A549 (cell line): Measurements from ENCODE around the gene TM2D3. TPM values are rescaled to one million over a fixed set of nuclear protein-coding genes. Genes with fewer than 3 reads are reported as not detected.

Experiments used
- ATAC-seq, 2 experiments: fragments of 200-7000 bp in 1 of 2; fragments of >200 bp in 1 of 2; cut with Nextera tagmentation in 1 of 2; cut with Tn5 transposase in 1 of 2; 3 replicates each; pipeline versions ENCODE4 v1.8.0 to v1.9.1; 2018 to 2020; ENCODE audit warnings: mild to moderate bottlenecking in 1 of 2, moderate library complexity in 1 of 2
- CTCF ChIA-PET: fragments of 300-600 bp; sonication (Branson Sonifier 250); formaldehyde crosslinking; extraction: SDS; loops from one replicate; lab custom pipeline; 2021; ENCODE audit warnings: antibody characterized with exemption, inconsistent platforms; lab: Yijun Ruan, JAX
- POLR2A ChIA-PET: fragments of 350-600 bp; formaldehyde crosslinking; extraction: SDS; loops from one replicate; lab custom pipeline; 2021; ENCODE audit warnings: antibody characterized with exemption, inconsistent platforms; lab: Yijun Ruan, JAX
- DNase-seq, 2 experiments: peaks; one replicate each; pipeline versions ENCODE4 v3.0.0 to v3.0.0-alpha.2; 2011 to 2016; ENCODE audit warnings: low read depth in 1 of 2, low spot score in 1 of 2
- FAIRE-seq: peaks from 2 replicates; lab custom pipeline; 2011; peaks lifted over from hg19 to GRCh38; lab: Jason Lieb, UNC
- H3K27ac ChIP-seq, 2 experiments: fragments of >200 bp; sonication (Bioruptor Twin); formaldehyde crosslinking; 3 replicates each; pipeline ENCODE4 v1.5.1; 2016 to 2017
- H3K4me1 ChIP-seq: fragments of >200 bp; sonication (Bioruptor Twin); formaldehyde crosslinking; 3 replicates; pipeline ENCODE4 v1.6.1; 2016
- H3K4me2 ChIP-seq: fragments of >200 bp; sonication (Bioruptor Twin); formaldehyde crosslinking; 3 replicates; pipeline ENCODE4 v1.6.1; 2016
- H3K4me3 ChIP-seq: fragments of >200 bp; sonication (Bioruptor Twin); formaldehyde crosslinking; 3 replicates; pipeline ENCODE4 v1.5.1; 2016
- H3K9me3 ChIP-seq: fragments of >200 bp; sonication (Bioruptor Twin); formaldehyde crosslinking; 3 replicates; pipeline ENCODE4 v1.6.1; 2016
- CEBPB ChIP-seq, 2 experiments: fragments of >200 bp in 1 of 2; sonication (Bioruptor Twin) in 1 of 2; formaldehyde crosslinking in 1 of 2; IDR thresholded peaks; 2 replicates each; pipeline ENCODE4 v1.6.1; 2012 to 2016
- CHD2 ChIP-seq: fragments of 150-350 bp; IDR thresholded peaks from 2 replicates; pipeline ENCODE4 v1.6.1; 2014; ENCODE audit warnings: low read length; ENCODE audit not compliant: partially characterized antibody
- EHF ChIP-seq: fragments of 250-450 bp; sonication (Bioruptor Pico); IDR thresholded peaks from 2 replicates; pipeline ENCODE4 v1.5.0; 2020; ENCODE audit warnings: mild to moderate bottlenecking
- HOXA7 ChIP-seq: fragments of 250-450 bp; sonication (Bioruptor Pico); IDR thresholded peaks from 2 replicates; pipeline ENCODE4 v1.5.0; 2020; ENCODE audit warnings: mild to moderate bottlenecking, moderate library complexity
- JUNB ChIP-seq: fragments of >200 bp; sonication (Bioruptor Twin); formaldehyde crosslinking; IDR thresholded peaks from 2 replicates; pipeline ENCODE4 v1.6.1; 2016
- NR3C1 ChIP-seq: fragments of >200 bp; sonication (Bioruptor Twin); formaldehyde crosslinking; IDR thresholded peaks from 3 replicates; pipeline ENCODE4 v1.6.1; 2017
- POLR2AphosphoS2 ChIP-seq: conservative IDR thresholded peaks from 2 replicates; pipeline ENCODE4 v1.6.1; 2012; ENCODE audit warnings: low read length, improper control_type of control experiment, inconsistent platforms
- RARB ChIP-seq: fragments of 250-450 bp; sonication (Bioruptor Pico); IDR thresholded peaks from 2 replicates; pipeline ENCODE4 v1.8.0; 2021; ENCODE audit warnings: mild to moderate bottlenecking, moderate library complexity
- SMC3 ChIP-seq: fragments of >200 bp; sonication (Bioruptor Twin); formaldehyde crosslinking; IDR thresholded peaks from 3 replicates; pipeline ENCODE4 v1.6.1; 2018; ENCODE audit warnings: inconsistent platforms
- SREBF2 ChIP-seq: fragments of 450-650 bp; IDR thresholded peaks from 2 replicates; pipeline ENCODE4 v1.6.1; 2014; ENCODE audit warnings: mild to moderate bottlenecking, moderate library complexity
- TFCP2L1 ChIP-seq: fragments of 250-450 bp; sonication (Bioruptor Pico); IDR thresholded peaks from 2 replicates; pipeline ENCODE4 v1.5.0; 2021; ENCODE audit warnings: mild to moderate bottlenecking
- TP53 ChIP-seq: fragments of 250-450 bp; sonication (Bioruptor Pico); IDR thresholded peaks from 2 replicates; pipeline ENCODE4 v1.5.0; 2021; ENCODE audit warnings: mild to moderate bottlenecking, moderate library complexity
- ZC3H11A ChIP-seq: fragments of 450-650 bp; IDR thresholded peaks from 2 replicates; pipeline ENCODE4 v1.6.1; 2014; ENCODE audit warnings: antibody characterized with exemption, mild to moderate bottlenecking
- WGBS: methylation state at CpG from one replicate; pipeline ENCODE4 v1.1.6; 2017; ENCODE audit errors: missing lambda C conversion rate; 5-methylcytosine and 5-hydroxymethylcytosine counted together
- polyA plus RNA-seq, 4 experiments: library from polyadenylated mRNA; depleted of rRNA in 3 of 4; stranded (reverse); fragments of >200 nt; fragmentation: RNase III in 1 of 4; extraction: RNeasy Plus Mini Kit Qiagen cat#74134 plus additional on column Dnase treatment in 1 of 4; gene quantifications; 2 replicates in 3 of 4; 3 replicates in 1 of 4; pipeline ENCODE4 v1.2.3, GENCODE V29; 2011 to 2017
- TF ChIP-seq, protein P1 (sequence below): fragments of >200 bp; sonication (Bioruptor Twin); formaldehyde crosslinking; IDR thresholded peaks from 3 replicates; pipeline ENCODE4 v1.6.1; 2016
- TF ChIP-seq, protein P2 (sequence below): fragments of >200 bp; sonication (Bioruptor Twin); formaldehyde crosslinking; IDR thresholded peaks from 3 replicates; pipeline ENCODE4 v1.5.1; 2016
- TF ChIP-seq, protein P3 (sequence below): fragments of 200-600 bp; sonication (generic); IDR thresholded peaks from 2 replicates; pipeline ENCODE4 v1.6.1; 2016; ENCODE audit warnings: antibody characterized with exemption, mild to moderate bottlenecking, moderate library complexity
- TF ChIP-seq, protein P4 (sequence below): fragments of 450-650 bp; IDR thresholded peaks from 2 replicates; pipeline ENCODE4 v1.6.1; 2014; ENCODE audit warnings: antibody characterized with exemption
- TF ChIP-seq, protein P5 (sequence below): fragments of >200 bp; sonication (Bioruptor Twin); formaldehyde crosslinking; IDR thresholded peaks from 2 replicates; pipeline ENCODE4 v1.6.1; 2016

The TM2D3 gene
- polyA plus RNA-seq, 2 of the 4 experiments (the other 2 are of a cell fraction) = 39.6 to 76.6 TPM

DNA sequence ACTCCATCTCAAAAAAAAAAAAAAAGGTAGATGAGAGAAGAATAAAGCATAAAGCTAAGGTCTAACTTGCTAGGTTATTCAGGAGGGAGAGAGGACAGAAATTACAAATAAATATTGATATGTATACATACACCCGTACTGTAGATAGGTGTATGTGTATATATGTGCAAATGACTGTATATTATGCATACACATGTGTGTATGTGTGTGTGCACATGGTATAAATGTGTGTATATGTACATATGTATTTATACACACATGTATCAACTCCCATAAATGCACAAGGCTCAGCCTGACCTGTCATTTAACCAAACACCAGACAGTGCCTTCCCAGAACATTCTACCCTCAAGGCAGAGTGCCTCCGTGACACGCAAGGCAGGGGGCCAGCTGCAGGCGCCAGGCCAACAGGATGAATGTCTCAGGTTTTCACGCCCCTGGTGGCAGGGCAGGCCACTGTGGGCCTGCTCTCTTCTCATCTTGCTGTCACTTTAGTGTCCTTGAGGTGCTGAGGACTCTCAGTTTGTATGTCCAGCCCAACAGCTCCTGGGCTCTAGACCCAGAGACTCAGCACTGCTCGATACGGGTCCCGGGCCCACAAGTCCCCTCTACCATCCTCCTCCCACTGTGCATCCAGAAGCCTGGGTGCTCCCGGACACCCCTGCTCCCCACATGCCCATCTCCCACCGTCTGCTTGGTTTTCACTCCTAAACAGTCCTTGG lies 40.4 kb downstream of the TM2D3 start:
- Histone ChIP-seq H3K4me3 (no peak overlapping the region), H3K4me2 (no peak overlapping the region), H3K9me3 (no peaks in the 10 kb centered on the region), H3K27ac (no peak overlapping the region), H3K4me1 (peaks cover 13% of the 10 kb centered on the region)
- FAIRE-seq = no peak
- 77% methylated on average over 10 of the region's 10 CpGs for WGBS
- TF ChIP-seq POLR2AphosphoS2 = no peak
- no peak for TF ChIP-seq JUNB
- TF ChIP-seq, protein P1, sequence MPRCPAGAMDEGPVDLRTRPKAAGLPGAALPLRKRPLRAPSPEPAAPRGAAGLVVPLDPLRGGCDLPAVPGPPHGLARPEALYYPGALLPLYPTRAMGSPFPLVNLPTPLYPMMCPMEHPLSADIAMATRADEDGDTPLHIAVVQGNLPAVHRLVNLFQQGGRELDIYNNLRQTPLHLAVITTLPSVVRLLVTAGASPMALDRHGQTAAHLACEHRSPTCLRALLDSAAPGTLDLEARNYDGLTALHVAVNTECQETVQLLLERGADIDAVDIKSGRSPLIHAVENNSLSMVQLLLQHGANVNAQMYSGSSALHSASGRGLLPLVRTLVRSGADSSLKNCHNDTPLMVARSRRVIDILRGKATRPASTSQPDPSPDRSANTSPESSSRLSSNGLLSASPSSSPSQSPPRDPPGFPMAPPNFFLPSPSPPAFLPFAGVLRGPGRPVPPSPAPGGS = no peak
- TF ChIP-seq RARB (CRISPR knock-in tag) = no peak
- TF ChIP-seq, protein P2, sequence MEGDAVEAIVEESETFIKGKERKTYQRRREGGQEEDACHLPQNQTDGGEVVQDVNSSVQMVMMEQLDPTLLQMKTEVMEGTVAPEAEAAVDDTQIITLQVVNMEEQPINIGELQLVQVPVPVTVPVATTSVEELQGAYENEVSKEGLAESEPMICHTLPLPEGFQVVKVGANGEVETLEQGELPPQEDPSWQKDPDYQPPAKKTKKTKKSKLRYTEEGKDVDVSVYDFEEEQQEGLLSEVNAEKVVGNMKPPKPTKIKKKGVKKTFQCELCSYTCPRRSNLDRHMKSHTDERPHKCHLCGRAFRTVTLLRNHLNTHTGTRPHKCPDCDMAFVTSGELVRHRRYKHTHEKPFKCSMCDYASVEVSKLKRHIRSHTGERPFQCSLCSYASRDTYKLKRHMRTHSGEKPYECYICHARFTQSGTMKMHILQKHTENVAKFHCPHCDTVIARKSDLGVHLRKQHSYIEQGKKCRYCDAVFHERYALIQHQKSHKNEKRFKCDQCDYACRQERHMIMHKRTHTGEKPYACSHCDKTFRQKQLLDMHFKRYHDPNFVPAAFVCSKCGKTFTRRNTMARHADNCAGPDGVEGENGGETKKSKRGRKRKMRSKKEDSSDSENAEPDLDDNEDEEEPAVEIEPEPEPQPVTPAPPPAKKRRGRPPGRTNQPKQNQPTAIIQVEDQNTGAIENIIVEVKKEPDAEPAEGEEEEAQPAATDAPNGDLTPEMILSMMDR = no peak
- no peak for TF ChIP-seq CEBPB (IDR thresholded peaks at IDR 0.05)
- no peak for TF ChIP-seq HOXA7 (CRISPR knock-in tag)
- TF ChIP-seq SREBF2 = no peak
- ChIA-PET CTCF (interaction anchor here (0.6 to 2.1 kb wide), 2 partner anchors 30 to 522 kb away, joined by 3 to 9 read pairs; no protein-coding TSS in a partner anchor), POLR2A (no interaction called here)
- no peak for ATAC-seq
- no peak for DNase-seq

DNA sequence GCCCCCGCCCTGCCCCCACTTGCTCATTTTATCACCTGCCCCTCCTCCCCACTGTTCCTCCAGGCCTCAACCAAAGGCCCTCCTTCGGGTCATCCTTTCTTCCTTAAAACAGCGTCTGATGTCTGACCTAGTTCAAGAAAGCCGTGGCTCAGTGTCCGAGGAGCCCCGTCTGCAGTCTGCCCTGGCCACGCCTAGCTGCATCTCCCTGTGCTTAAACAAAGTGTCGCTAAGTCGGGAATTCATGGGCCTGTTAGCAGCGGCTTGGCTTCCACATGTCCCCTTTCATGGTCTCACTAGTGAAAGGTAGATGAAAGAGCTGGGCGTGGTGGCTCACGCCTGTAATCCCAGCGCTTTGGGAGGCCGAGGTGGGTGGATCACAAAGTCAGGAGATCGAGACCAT lies 41.2 kb downstream of the TM2D3 start:
- no peaks in the 10 kb centered on the region for H3K9me3 ChIP-seq
- H3K4me3 ChIP-seq = no peak overlapping the region
- ATAC-seq (no peak), FAIRE-seq (no peak), DNase-seq (no peak)
- WGBS = 74% methylated on average over 14 of the region's 15 CpGs
- ChIA-PET POLR2A (no interaction called here), CTCF (interaction anchor here (2.1 kb wide), 1 partner anchor 30 kb away, joined by 9 read pairs; no protein-coding TSS in a partner anchor)
- no peak overlapping the region for H3K27ac ChIP-seq
- H3K4me2 ChIP-seq = no peak overlapping the region
- H3K4me1 ChIP-seq = peaks cover 5% of the 10 kb centered on the region
- TF ChIP-seq TP53 (CRISPR knock-in tag) (no peak), ZC3H11A (no peak), TFCP2L1 (CRISPR knock-in tag) (no peak)
- TF ChIP-seq, protein P3, sequence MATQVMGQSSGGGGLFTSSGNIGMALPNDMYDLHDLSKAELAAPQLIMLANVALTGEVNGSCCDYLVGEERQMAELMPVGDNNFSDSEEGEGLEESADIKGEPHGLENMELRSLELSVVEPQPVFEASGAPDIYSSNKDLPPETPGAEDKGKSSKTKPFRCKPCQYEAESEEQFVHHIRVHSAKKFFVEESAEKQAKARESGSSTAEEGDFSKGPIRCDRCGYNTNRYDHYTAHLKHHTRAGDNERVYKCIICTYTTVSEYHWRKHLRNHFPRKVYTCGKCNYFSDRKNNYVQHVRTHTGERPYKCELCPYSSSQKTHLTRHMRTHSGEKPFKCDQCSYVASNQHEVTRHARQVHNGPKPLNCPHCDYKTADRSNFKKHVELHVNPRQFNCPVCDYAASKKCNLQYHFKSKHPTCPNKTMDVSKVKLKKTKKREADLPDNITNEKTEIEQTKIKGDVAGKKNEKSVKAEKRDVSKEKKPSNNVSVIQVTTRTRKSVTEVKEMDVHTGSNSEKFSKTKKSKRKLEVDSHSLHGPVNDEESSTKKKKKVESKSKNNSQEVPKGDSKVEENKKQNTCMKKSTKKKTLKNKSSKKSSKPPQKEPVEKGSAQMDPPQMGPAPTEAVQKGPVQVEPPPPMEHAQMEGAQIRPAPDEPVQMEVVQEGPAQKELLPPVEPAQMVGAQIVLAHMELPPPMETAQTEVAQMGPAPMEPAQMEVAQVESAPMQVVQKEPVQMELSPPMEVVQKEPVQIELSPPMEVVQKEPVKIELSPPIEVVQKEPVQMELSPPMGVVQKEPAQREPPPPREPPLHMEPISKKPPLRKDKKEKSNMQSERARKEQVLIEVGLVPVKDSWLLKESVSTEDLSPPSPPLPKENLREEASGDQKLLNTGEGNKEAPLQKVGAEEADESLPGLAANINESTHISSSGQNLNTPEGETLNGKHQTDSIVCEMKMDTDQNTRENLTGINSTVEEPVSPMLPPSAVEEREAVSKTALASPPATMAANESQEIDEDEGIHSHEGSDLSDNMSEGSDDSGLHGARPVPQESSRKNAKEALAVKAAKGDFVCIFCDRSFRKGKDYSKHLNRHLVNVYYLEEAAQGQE = no peak

DNA sequence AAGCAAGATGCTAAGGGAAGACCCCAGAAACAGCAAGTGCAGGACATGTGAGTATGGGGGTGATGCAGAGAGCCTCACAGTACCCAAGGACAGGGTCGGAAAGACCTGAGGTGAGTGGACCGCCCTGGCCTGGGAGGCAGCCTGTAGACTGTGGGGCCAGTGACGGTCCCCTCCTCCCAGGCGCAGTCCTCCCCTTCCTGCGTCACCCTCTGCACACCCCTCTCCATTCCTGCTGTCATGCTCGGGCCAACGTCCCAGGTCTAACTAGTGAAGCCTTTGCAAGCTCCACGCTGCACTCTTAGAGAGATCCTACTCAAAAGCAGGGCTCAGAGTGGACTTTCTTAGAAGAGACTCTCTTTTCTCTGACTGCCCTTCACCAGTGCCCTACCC lies 41.6 kb downstream of the TM2D3 start:
- ChIA-PET CTCF (interaction anchor here (2.1 kb wide), 1 partner anchor 31 kb away, joined by 9 read pairs; no protein-coding TSS in a partner anchor), POLR2A (no interaction called here)
- no peak for FAIRE-seq
- no peak for ATAC-seq
- Histone ChIP-seq H3K4me1 (peaks cover 1% of the 10 kb centered on the region), H3K4me2 (no peak overlapping the region), H3K4me3 (no peak overlapping the region), H3K27ac (no peak overlapping the region), H3K9me3 (no peaks in the 10 kb centered on the region)
- no peak for DNase-seq
- 89% methylated on average over 8 of the region's 8 CpGs for WGBS
- TF ChIP-seq CHD2 = no peak
- no peak for TF ChIP-seq EHF (CRISPR knock-in tag)
- TF ChIP-seq, protein P4, sequence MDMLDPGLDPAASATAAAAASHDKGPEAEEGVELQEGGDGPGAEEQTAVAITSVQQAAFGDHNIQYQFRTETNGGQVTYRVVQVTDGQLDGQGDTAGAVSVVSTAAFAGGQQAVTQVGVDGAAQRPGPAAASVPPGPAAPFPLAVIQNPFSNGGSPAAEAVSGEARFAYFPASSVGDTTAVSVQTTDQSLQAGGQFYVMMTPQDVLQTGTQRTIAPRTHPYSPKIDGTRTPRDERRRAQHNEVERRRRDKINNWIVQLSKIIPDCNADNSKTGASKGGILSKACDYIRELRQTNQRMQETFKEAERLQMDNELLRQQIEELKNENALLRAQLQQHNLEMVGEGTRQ = no peak
- no peak for TF ChIP-seq CEBPB (IDR thresholded peaks at IDR 0.05)
- TF ChIP-seq NR3C1 = no peak
- TF ChIP-seq, protein P5, sequence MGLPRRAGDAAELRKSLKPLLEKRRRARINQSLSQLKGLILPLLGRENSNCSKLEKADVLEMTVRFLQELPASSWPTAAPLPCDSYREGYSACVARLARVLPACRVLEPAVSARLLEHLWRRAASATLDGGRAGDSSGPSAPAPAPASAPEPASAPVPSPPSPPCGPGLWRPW = no peak
- no peak for TF ChIP-seq SMC3
